Astrocyte (in vitro differentiated cells and primary cell): ENCODE results near the gene GMEB2.

Experiments used
- CTCF ChIP-seq: IDR thresholded peaks from 2 replicates; pipeline ENCODE4 v1.5.1; 2011; ENCODE audit warnings: low read depth, mild to moderate bottlenecking, inconsistent platforms, low read length, moderate library complexity; ENCODE audit not compliant: insufficient read depth
- EZH2 ChIP-seq: IDR thresholded peaks from 2 replicates; pipeline ENCODE4 v1.6.1; 2012; ENCODE audit warnings: mild to moderate bottlenecking, low read length, inconsistent platforms; ENCODE audit not compliant: insufficient read depth

GRCh38 chr20:63564036-63564810 lies 62.7 kb downstream of the GMEB2 start:
- TF ChIP-seq EZH2 (no peak), CTCF (no peak)
